K562 (cell line): ENCODE results near the gene SAP25. TPM values are rescaled to one million over a fixed set of nuclear protein-coding genes. Genes with fewer than 3 reads are reported as not detected.
A peak's percentile ranks its signal among the peaks of the same experiment; 100 is the strongest.

Experiments used
- CBFA2T2 ChIP-seq: fragments of 450-650 bp; conservative IDR thresholded peaks from 2 replicates; pipeline ENCODE4 v1.6.1; 2017; ENCODE audit warnings: mild to moderate bottlenecking
- CREBBP ChIP-seq: IDR thresholded peaks from one replicate; pipeline ENCODE4 v1.6.1; 2012; ENCODE audit warnings: low read depth, mild to moderate bottlenecking, control low read depth, inconsistent platforms, low read length
- ETV6 ChIP-seq, 3 experiments: fragments of 150-350 bp in 1 of 3; sonication (generic) in 1 of 3; formaldehyde crosslinking in 1 of 3; IDR thresholded peaks; 2 replicates each; pipeline versions ENCODE4 v1.6.1 to v1.8.0; 2014 to 2022; ENCODE audit warnings: borderline replicate concordance in 2 of 3, low read depth in 2 of 3, antibody characterized with exemption in 1 of 3, low read length in 1 of 3, mild to moderate bottlenecking in 1 of 3, missing genetic modification reagents in 1 of 3
- FOXP1 ChIP-seq: sonication (generic); formaldehyde crosslinking; IDR thresholded peaks from 2 replicates; pipeline ENCODE4 v1.8.0; 2022; ENCODE audit warnings: mild to moderate bottlenecking, missing genetic modification reagents
- ILF3 ChIP-seq: fragments of 450-650 bp; IDR thresholded peaks from 2 replicates; pipeline ENCODE4 v1.6.1; 2018; ENCODE audit warnings: antibody characterized with exemption, mild to moderate bottlenecking, moderate library complexity, borderline replicate concordance
- LARP7 ChIP-seq: fragments of 450-650 bp; IDR thresholded peaks from 2 replicates; pipeline ENCODE4 v1.6.1; 2016
- NCOA2 ChIP-seq, 2 experiments: fragments of 450-650 bp; IDR thresholded peaks; 2 replicates each; pipeline ENCODE4 v1.6.1; 2018; ENCODE audit warnings: mild to moderate bottlenecking in 2 of 2, moderate library complexity in 1 of 2; ENCODE audit not compliant: partially characterized antibody in 2 of 2
- PHF20 ChIP-seq: fragments of 450-650 bp; IDR thresholded peaks from 2 replicates; pipeline ENCODE4 v1.6.1; 2018; ENCODE audit not compliant: partially characterized antibody
- POLR2H ChIP-seq: IDR thresholded peaks from 2 replicates; pipeline ENCODE4 v1.6.1; 2016; ENCODE audit warnings: missing genetic modification characterization, low read depth, mild to moderate bottlenecking, control low read depth, missing compliant biosample characterization, moderate library complexity
- TAF7 ChIP-seq: fragments of 450-650 bp; IDR thresholded peaks from 2 replicates; pipeline ENCODE4 v1.6.1; 2016; ENCODE audit warnings: missing genetic modification characterization, missing compliant biosample characterization
- ZBTB1 ChIP-seq: sonication (generic); formaldehyde crosslinking; IDR thresholded peaks from 2 replicates; pipeline ENCODE4 v1.8.1; 2023; ENCODE audit warnings: missing genetic modification reagents, low read depth, mild to moderate bottlenecking, borderline replicate concordance
- ZNF3 ChIP-seq: fragments of 250-450 bp; sonication (Bioruptor Pico); IDR thresholded peaks from 2 replicates; pipeline ENCODE4 v1.5.0; 2021; ENCODE audit warnings: mild to moderate bottlenecking, moderate library complexity
- ZNF324 ChIP-seq: fragments of 250-450 bp; sonication (Bioruptor Pico); IDR thresholded peaks from 2 replicates; pipeline ENCODE4 v1.4.0; 2020; ENCODE audit warnings: mild to moderate bottlenecking
- ZNF507 ChIP-seq: conservative IDR thresholded peaks from 2 replicates; pipeline ENCODE4 v1.6.1; 2017; ENCODE audit warnings: missing genetic modification characterization, missing compliant biosample characterization
- ZNF764 ChIP-seq: fragments of 250-450 bp; sonication (Bioruptor Pico); IDR thresholded peaks from 2 replicates; pipeline ENCODE4 v1.4.0; 2020; ENCODE audit warnings: low read depth, mild to moderate bottlenecking, moderate library complexity
- polyA plus RNA-seq, 8 experiments: library from polyadenylated mRNA; depleted of rRNA in 4 of 8; stranded (reverse) in 5 of 8; unstranded in 3 of 8; fragments of >200 nt; fragmentation: Nextera tagmentation in 2 of 8; fragmentation: Illumina TruSeq in 1 of 8; extraction: Ambion mirVana in 2 of 8; extraction: Trizol in 1 of 8; gene quantifications; 2 replicates each; pipeline versions ENCODE4 v1.2.1 to v1.2.3, GENCODE V29; 2011 to 2014; ENCODE audit warnings: inconsistent platforms in 1 of 8, missing spikeins in 1 of 8
- total RNA-seq, 7 experiments: library from RNA; depleted of rRNA in 6 of 7; stranded (reverse); fragments of >200 nt in 6 of 7; fragmentation: Illumina TruSeq in 2 of 7; extraction: Trizol in 2 of 7; gene quantifications; 2 replicates each; pipeline versions ENCODE4 v1.2.1 to v1.2.3, GENCODE V29; 2011 to 2021; ENCODE audit warnings: low replicate concordance in 1 of 7
- TF ChIP-seq, protein P1 (sequence below), 3 experiments: fragments of 200-800 bp in 1 of 3; sonication (Bioruptor generic) in 1 of 3; sonication (generic) in 1 of 3; formaldehyde crosslinking in 1 of 3; IDR thresholded peaks; 2 replicates each; pipeline versions ENCODE4 v1.6.1 to v1.8.0; 2016 to 2022; ENCODE audit warnings: mild to moderate bottlenecking in 2 of 3, missing compliant biosample characterization in 2 of 3, missing genetic modification characterization in 2 of 3, missing genetic modification reagents in 1 of 3
- TF ChIP-seq, protein P2 (sequence below): sonication (generic); formaldehyde crosslinking; IDR thresholded peaks from 2 replicates; pipeline ENCODE4 v1.8.0; 2022; ENCODE audit warnings: mild to moderate bottlenecking, missing genetic modification reagents, borderline replicate concordance
- TF ChIP-seq, protein P3 (sequence below): fragments of 450-650 bp; formaldehyde crosslinking; IDR thresholded peaks from 2 replicates; pipeline ENCODE4 v1.4.0; 2020; ENCODE audit warnings: mild to moderate bottlenecking, mixed read lengths

The SAP25 gene
- total and polyA plus RNA-seq, 9 of the 15 experiments (the other 6 are each of a cell fraction or from before 2014, with no cell fraction given) = 0.13 to 5.3 (median 0.78) TPM; not detected in 1

DNA sequence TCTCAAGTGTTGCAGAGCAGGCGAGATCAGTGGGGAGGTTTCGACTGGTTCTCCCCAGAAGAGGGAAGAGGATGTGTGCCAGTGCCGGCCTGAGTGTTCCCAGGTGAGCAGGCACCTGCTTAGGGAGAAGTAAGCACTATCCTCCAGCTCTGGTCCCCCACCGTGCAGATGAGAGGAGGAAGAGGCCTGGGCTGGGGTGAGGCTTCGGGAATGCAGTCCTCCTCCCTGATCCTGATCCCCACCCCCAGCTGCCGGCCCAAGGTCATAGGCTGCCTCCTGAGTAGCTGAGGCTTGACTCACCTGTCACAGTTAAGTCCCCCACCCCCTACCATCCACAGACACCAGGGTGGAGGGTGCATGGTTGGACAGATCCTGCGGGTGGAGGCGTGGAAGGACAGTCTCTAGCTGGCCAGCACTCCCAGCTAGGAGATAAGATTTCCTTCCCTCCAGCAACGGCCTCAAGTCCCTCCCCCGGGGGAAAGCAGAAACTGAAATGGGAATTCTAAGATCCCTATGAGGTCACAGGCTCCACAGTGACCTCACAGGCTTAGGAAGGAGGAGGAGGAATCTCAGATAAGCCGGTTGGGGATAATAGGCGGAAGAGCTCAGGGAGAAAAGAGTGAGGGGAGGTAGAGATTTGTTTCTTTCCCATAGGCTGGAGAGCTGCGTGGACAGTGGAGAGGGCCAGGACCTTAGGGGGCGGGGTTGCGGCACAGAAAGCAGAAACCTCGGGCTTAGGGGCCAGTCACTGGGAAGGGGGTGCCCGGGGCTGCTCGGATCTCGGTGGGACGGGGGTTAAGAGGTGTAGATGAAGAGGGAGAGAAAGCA, 11.2 kb upstream of the SAP25 start (continued):
- TF ChIP-seq FOXP1 (CRISPR knock-in tag) = peak; percentile 7; the same call in 1 of the 2 replicates
- no peak for TF ChIP-seq CREBBP
- TF ChIP-seq ZNF507 (tag) = no peak
- no peak for TF ChIP-seq ETV6 (IDR thresholded peaks at IDR 0.05; ENCODE audit: borderline replicate concordance in 1 of 2, low read depth in 2 of 2, low read length in 1 of 2)
- TF ChIP-seq ETV6 (CRISPR knock-in tag; IDR thresholded peaks at IDR 0.05; ENCODE audit: borderline replicate concordance) = no peak
- TF ChIP-seq, protein P1, sequence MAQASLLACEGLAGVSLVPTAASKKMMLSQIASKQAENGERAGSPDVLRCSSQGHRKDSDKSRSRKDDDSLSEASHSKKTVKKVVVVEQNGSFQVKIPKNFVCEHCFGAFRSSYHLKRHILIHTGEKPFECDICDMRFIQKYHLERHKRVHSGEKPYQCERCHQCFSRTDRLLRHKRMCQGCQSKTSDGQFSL (CRISPR knock-in tag; IDR thresholded peaks at IDR 0.05) = no peak
- TF ChIP-seq, protein P1 (tag; IDR thresholded peaks at IDR 0.05) = no peak
- TF ChIP-seq POLR2H (tag) = no peak
- 0 out of 2 replicates have a peak, but pooled peaks have one; percentile 9 for TF ChIP-seq LARP7
- TF ChIP-seq PHF20 = no peak
- TF ChIP-seq ZNF3 (CRISPR knock-in tag) = no peak
- no peak for TF ChIP-seq TAF7 (tag)
- TF ChIP-seq CBFA2T2 = no peak
- TF ChIP-seq ILF3 = no peak
- TF ChIP-seq ZNF764 (CRISPR knock-in tag) = no peak
- TF ChIP-seq, protein P2, sequence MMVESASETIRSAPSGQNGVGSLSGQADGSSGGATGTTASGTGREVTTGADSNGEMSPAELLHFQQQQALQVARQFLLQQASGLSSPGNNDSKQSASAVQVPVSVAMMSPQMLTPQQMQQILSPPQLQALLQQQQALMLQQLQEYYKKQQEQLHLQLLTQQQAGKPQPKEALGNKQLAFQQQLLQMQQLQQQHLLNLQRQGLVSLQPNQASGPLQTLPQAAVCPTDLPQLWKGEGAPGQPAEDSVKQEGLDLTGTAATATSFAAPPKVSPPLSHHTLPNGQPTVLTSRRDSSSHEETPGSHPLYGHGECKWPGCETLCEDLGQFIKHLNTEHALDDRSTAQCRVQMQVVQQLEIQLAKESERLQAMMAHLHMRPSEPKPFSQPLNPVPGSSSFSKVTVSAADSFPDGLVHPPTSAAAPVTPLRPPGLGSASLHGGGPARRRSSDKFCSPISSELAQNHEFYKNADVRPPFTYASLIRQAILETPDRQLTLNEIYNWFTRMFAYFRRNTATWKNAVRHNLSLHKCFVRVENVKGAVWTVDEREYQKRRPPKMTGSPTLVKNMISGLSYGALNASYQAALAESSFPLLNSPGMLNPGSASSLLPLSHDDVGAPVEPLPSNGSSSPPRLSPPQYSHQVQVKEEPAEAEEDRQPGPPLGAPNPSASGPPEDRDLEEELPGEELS (CRISPR knock-in tag) = no peak
- 0 out of 2 replicates have a peak, but pooled peaks have one; percentile 33 for TF ChIP-seq ZBTB1 (CRISPR knock-in tag)
- no peak for TF ChIP-seq ZNF324 (CRISPR knock-in tag)
- no peak for TF ChIP-seq NCOA2 (IDR thresholded peaks at IDR 0.05; ENCODE audit: partially characterized antibody in 2 of 2)
- TF ChIP-seq, protein P3, sequence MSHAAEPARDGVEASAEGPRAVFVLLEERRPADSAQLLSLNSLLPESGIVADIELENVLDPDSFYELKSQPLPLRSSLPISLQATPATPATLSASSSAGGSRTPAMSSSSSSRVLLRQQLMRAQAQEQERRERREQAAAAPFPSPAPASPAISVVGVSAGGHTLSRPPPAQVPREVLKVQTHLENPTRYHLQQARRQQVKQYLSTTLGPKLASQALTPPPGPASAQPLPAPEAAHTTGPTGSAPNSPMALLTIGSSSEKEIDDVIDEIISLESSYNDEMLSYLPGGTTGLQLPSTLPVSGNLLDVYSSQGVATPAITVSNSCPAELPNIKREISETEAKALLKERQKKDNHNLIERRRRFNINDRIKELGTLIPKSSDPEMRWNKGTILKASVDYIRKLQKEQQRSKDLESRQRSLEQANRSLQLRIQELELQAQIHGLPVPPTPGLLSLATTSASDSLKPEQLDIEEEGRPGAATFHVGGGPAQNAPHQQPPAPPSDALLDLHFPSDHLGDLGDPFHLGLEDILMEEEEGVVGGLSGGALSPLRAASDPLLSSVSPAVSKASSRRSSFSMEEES (CRISPR knock-in tag) = no peak
